GM21786 (cell line): ENCODE results near the gene PEPD.
A peak's percentile ranks its signal among the peaks of the same experiment; 100 is the strongest.
"Not testable (repeated sequence)": the region's sequence is repeated elsewhere in the genome, so short reads cannot be mapped to it uniquely, and the experiment has no call there.

Experiments
- ATAC-seq: cut with Tn5 transposase; IDR thresholded peaks from one replicate; pipeline ENCODE4 v1.9.1; 2021; ENCODE audit not compliant: unreplicated experiment

Gene PEPD

GRCh38 chr19:33521480-33522370 lies at the start of gene PEPD:
TSS of gene PEPD (minus strand) at chr19:33521791. CDS start at chr19:33521760, 31 bp downstream.
- ATAC-seq = peak; percentile 90

GRCh38 chr19:33569821-33570220 lies 48.2 kb upstream of the PEPD start:
- no peak for ATAC-seq

DNA sequence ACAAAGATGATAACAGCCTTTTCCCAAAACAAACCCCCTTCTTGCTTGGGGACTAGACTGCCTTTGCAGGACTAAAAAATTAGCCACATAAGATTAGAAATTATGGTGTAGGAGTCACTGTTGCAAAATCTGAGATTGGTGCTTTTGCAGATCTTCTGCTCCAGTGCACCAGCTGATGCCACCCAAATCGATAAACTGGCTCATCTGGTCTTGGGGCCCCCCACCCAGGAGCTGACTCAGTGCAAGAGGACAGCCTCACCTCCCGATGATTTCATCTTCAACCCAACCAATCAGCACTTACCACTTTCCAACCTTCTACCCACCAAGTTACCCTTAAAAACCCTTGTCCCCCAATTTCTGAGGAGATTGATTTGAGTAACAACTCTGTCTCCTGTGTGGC lies 47.1 kb upstream of the PEPD start:
- no peak for ATAC-seq

DNA sequence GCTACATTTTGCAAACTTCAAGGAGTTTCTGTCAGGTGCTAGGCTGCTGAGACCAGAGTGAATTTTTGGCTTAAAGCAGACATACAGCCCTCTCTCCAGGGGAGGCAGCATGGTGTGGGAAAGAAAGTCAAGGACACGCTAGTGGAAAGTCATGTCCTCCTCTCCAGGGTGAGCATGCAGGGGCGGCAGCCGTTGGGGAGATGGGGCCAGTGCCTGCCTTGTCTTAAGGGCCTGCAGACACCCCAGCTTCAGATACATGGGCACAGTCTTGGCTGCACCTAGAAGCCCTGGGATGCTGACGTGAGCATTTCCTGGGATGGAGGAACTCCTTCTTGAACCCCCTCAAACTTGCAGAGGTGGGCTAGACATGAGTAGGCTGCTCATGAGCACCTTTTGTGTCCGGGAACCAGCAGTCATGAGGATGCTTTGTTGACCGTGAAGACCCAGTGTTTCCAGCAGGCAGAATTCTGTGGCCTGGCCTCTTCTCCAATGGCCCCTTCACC lies 43.3 kb upstream of the PEPD start:
- no peak for ATAC-seq

GRCh38 chr19:33562636-33563035 lies 41.0 kb upstream of the PEPD start:
- no peak for ATAC-seq

DNA sequence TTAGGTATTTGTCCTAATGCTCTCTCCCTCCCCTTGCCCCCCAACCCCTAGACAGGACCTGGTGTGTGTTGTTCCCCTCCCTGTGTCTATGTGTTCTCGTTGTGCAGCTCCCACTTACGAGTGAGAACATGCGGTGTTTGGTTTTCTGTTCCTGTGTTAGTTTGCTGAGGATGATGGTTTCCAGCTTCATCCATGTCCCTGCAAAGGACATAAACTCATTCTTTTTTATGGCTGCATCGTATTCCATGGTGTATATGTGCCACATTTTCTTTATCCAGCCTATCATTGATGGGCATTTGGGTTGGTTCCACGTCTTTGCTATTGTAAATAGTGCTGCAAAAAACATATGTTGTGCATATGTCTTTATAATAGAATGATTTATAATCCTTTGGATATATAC lies 40.1 kb upstream of the PEPD start:
- not testable (repeated sequence) for ATAC-seq

- ATAC-seq = no peak
Observed at GRCh38 chr19:33561261-33561660, 39.7 kb upstream of the PEPD start.

- ATAC-seq = no peak
Observed at GRCh38 chr19:33559996-33560395, 38.4 kb upstream of the PEPD start.

DNA sequence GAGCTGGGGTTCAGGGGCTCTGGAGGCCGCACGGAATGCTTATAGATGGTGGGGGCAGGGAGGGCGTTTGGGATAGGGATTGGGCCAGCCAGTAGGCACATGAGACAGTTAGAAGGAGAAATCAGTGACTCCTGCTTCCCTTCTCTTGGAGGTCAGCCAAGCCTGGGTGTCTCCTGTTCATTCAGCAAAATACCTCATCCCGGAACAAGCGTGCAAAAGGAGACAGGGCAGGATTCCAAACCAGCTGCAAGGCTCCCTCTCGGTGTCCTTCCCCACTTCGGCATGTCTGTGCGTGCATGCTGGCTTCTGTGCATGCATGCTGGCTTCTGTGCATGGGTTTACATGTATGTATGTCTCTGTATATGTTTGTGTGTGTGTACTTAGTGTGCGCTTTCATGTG lies 37.3 kb upstream of the PEPD start:
- ATAC-seq = no peak

- no peak for ATAC-seq
Observed at GRCh38 chr19:33558151-33558550, 36.6 kb upstream of the PEPD start.

DNA sequence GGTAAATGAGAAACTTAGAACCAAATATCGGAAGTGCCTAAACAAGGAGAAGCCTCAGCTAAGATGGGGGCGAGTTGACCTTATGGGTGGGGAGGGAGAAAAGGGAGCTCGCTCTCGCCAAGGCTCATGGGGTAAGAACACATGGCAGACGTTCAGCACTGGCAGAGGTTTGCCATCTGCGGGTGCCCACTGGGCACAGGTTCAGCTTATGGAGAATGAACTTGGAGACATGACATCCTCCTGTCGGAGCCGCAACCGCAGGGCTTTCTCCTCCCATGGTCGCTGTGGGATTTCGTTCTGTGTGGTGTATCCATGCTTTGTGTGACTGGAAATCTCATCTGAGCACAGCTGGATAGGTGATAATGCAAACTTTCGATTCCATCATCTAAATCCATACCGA lies 36.1 kb upstream of the PEPD start:
- no peak for ATAC-seq

GRCh38 chr19:33557196-33557595 lies 35.6 kb upstream of the PEPD start:
- ATAC-seq = no peak

DNA sequence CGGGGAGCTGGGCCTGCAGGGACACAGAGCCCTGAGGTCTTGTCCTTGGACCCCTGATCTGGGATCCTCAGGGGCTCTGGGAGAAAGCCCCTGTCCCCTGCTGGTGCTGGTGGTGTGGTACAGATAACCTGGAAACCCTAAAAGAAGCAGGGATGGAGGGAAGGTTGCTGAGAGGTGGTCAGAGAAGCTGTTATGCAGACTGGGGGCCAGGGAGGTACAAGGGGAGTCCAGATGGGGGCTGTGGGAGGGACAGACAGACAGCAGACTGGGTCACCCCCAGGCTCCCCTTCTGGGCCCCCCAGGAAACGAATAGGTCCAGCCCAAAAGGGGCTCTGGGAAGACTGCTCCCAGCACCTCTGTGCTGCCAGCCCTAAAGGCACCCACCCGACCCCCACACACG lies 34.7 kb upstream of the PEPD start:
- ATAC-seq = no peak

DNA sequence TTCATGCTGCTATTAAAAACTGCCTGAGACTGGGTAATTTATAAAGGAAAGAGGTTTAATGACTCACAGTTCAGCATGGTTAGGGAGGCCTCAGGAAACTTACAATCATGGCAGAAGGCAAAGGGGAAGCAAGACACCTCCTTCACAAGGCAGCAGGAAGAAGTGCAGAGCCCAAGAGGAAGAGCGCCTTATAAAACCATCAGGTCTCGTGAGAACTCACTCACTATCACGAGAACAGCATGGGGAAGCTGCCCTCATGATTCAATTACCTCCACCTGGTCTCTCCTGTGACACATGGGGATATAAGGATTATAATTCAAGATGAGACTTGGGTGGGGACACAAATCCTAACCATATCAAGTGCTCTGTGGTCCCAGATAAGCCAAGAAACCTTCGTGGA lies 34.1 kb upstream of the PEPD start:
- ATAC-seq = not testable (repeated sequence)

- ATAC-seq = no peak
Observed at GRCh38 chr19:33554821-33555220, 33.2 kb upstream of the PEPD start.

DNA sequence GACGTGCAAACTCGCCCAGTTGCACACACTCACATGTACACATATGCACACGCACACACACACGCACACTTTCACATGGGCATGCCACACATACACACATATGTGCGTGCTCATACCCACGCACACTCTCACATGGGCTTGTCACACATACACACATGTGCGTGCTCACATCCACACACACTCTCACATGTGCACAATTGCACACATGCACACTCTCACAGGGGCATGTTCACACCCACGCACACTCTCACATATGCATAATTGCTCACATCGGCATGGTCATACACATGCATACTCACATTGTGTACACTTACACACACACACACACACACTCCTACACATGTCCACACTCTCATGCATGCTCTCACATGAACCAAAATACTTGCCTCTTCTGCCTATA lies 32.8 kb upstream of the PEPD start:
- no peak for ATAC-seq

GRCh38 chr19:33553530-33554310 lies 32.1 kb upstream of the PEPD start:
- no peak for ATAC-seq

DNA sequence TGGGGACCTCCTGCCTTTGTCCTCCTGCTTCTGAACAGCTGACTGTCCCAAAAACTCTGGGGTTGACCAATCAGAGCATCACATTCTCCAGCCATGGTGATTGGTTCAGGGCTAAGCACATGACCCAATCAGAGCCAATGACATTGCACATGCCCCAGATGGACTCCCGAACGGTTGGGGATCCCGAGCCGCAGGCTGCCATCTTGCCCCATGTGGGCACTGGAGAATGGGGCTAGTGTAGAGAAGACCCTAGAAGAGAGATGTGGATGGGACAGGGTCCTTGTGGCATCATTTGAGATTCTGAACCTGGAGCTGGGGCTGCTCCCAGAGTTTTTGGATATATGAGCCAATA lies 31.3 kb upstream of the PEPD start:
- no peak for ATAC-seq

DNA sequence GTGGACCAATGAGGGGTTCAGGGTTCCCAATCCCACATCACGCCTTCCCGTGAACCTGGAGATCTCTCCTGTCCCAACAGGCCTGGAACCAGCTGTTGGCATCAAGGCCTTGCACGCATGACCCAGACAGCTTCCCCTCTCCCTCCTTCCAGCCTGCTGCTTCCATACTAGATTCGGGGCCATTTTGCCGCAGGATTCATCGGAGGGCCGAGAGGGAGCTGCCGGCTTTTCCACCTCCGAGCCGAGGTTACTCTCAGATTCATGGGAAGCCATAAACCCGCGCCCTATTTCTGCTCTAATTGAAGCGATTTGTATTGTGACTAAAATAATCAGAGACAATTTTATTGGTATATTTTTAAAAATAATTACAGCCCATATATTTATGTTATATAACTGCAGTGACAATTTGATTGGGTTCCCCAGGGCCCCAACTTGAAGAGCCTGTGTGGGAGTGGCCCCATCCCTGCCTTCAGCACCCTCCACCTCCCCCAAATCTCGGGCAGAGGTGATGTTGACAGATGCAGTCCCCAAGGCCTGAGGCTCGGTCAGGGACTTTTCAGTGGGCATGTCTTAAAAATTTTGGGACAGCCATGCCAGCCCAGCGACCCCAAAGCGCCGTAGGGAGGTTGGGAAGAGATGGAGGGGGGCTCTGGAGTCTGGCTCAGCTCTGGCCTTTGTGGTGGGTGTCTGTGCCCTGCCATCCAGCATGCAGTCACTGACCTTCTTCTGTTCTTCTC lies 30.8 kb upstream of the PEPD start:
- no peak for ATAC-seq

- no peak for ATAC-seq
Observed at GRCh38 chr19:33551676-33552075, 30.1 kb upstream of the PEPD start.

DNA sequence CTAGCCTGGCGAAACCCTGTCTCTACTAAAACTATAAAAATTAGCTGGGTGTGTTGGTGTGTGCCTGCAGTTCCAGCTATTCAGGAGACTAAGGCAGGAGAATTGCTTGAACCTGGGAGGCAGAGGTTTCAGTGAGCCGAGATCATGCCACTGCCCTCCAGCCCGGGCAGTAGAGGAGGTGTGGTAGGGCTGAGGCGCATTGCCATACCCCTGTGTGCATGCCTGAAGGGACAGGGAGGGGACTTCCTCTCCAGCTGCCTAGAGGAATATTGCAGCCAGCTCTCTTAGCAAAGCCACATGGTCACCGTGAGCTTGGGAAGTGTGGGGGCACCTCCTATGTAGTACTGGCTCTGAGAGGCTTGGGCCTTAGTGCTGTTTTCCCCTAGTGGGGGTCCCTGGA lies 29.2 kb upstream of the PEPD start:
- no peak for ATAC-seq
